8988T (cell line): Measurements from ENCODE around the gene PKN3.

Source experiments
- DNase-seq: peaks from one replicate; pipeline ENCODE4 v3.0.0; 2011

Gene PKN3

DNA sequence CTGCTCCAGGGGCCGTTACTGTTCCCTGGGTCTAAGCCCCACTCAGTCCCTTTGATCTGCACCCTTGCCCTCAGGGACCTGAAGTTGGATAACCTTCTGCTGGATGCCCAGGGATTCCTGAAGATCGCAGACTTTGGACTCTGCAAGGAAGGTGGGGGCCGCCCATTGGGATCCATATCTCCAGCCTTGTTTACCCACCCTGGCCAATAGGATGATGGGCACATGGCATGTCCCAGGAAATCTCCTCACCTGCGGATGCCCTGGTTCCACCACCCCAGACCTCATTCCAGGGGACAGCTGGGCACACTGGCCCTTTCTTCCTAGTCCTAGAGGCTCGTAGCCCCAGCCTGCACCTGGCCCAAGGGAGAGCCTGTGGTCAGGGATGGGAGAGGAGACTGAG, 16.2 kb downstream of the PKN3 start:
- no peak for DNase-seq

DNA sequence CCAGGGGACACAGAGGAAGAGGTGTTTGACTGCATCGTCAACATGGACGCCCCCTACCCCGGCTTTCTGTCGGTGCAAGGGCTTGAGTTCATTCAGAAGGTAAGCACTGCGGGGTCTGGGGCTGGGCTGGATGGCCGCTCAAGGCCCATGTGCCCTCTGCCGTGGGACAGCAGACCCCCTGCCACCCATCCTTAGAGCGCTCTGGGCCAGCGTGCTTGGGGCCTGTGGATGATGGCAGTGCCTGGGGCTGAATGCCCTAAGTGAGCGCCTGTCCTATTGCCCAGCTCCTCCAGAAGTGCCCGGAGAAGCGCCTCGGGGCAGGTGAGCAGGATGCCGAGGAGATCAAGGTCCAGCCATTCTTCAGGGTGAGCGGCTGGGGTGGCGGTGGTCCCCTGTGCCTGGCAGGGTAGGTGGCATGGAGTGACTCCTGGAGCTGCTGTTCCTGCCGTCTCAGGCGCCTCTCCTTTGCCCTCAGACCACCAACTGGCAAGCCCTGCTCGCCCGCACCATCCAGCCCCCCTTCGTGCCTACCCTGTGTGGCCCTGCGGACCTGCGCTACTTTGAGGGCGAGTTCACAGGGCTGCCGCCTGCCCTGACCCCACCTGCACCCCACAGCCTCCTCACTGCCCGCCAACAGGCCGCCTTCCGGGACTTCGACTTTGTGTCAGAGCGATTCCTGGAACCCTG, 17.8 kb downstream of the PKN3 start:
- no peak for DNase-seq

DNA sequence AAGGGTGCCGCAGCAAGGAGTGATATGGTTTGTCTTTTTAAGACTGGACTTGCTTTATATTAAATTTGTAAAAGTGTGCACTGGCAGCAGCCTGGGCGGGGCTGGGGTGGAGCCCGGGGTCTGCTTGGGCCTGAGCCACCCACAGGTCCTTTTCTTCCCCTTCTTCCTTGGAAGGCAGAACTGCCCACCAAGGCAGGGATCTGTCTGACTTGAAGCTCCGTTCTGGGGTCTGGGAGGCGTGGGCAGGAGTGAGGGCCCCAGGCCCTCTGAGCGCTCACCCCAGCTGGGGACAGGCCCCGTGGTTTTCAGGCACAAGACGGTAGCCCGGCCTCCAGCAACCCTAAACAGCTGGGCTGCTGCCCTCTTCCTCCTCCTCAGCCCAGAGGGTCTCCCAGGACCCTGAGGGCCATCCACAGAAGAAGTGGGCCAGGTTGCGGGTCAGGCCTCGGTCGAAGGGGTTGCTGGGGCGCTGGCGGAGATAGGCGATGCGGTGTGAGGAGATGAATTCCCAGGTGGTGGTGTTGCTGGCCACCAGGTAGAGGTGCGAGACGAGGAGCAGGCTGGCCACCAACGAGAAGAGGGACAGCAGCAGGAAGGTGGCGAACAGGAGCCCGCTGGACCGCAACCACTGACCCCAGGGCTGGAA, 18.7 kb downstream of the PKN3 start:
- no peak for DNase-seq

GRCh38 chr9:128721487-128722010, 19.2 kb downstream of the PKN3 start:
- DNase-seq, result no peak

DNA sequence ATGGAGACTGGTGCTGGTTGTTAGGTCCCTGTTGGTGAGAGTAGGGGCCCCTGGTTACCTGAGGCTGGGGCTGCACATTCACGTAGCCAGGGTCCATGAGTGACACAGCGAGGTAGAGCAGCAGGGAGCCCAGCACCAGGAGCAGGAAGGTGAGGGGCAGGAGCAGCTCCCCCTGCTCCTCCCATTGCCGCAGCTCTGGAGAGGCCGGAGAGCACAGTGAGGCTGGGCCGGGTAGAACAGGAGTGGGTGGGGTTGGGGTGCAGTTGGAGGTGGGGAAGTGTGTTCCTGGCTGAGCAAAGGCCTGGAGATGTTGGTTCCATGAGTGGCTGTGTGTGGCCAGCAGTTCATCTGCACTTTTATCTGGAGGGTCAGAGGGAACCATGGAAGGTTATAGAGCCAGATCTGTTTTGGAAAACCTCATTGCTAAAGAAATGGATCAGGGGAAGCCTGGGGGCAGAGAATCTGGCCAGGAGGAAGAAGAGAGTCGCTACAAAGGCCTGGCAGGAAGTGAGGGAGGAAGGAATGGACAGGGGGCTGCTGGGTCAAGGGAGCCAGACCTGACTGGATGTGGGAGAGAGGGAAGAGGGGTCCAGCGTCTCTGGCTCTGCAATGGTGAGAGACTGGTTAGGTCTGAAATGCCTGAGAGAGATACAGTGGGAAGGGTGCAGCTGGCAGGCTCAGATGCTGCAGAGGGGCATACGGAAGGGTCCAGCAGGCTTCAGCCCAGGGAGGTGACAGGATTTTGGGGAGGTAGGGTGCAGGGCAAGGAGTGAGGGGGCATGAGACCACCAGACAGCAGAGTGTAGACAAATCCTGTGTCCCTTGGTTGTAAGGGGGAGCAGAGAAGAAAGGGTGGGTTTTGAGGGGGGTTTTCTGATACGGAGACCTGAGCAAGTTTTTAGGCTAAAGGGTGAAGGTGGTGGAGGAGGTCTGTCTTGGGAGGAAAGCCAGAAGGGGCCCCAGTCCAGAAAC, 20.4 kb downstream of the PKN3 start:
- no peak for DNase-seq

DNA sequence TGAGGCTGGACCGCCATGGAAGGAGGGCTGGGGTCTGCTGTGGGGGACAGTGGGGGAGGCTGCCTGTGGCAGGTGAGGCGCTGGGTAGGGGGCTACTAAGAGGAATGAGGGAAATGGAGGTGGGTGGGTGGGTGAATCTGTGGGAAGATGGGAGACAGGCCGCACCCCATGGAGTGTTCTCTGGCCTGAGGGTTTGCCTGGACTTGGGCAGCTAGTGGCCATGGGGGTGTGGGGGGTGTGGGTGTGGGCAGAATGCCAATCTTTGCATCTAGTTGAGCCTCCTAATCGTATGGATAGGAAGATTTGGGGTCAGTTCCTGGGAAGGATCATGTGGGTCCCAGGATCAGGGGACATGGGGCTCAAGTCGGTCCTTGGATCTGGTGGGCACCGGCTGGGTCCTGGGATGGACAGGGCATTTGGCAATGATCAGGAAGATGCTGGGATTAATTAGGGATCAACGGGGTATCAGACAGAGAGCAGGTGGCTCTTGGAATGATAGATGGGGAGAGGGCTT, 21.1 kb downstream of the PKN3 start:
- DNase-seq, result no peak

DNA sequence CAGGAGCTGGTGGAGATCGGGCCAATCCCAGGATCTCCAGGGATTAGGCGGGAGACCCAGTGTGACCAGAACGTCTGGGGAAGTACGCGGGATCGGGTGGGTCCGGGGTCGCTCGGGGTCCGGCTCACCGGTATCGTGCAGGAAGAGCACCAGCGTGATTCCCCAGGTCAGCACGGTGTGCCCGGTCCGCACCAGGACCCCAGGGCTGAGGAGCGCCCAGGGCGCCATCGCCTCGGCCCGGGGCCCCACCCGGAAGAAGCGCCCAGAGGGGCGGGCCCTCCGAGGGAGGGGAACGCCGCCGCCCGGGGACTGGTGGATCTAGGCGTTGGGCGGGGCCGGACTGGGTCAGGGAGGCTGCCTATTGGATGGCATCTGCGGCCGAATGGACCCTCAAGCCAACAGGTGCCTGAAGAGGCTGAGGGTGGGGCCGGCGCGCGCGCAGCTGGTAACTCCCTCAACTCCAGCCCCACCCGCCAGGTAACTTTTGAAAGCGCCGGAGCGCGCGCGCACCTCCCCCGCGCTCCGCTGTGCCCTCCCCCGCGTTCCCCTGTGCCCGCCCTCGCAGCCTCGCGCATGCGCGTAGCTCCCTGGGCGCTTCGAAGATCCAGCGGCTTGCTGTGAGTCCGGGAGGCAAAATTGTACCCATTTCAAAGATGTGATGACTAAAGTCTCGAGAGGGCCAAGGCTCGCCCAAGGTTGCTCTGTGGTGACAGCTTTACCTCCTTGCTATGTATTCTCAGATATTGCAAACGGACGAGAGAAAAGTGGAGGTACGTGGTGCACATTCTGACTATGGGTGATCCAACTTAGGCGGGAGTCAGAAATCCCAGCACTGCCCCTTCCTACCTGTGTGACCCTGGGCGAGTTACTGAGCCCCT, 21.8 kb downstream of the PKN3 start, which contains the start of gene ZDHHC12:
TSS of gene ZDHHC12 (minus strand) at position 262 of the 878 bp plus-strand sequence. CDS start at position 228, 34 bp downstream.
- peak; percentile 98 for DNase-seq

GRCh38 chr9:128724744-128725211, 22.5 kb downstream of the PKN3 start:
- peak; percentile 67 for DNase-seq

DNA sequence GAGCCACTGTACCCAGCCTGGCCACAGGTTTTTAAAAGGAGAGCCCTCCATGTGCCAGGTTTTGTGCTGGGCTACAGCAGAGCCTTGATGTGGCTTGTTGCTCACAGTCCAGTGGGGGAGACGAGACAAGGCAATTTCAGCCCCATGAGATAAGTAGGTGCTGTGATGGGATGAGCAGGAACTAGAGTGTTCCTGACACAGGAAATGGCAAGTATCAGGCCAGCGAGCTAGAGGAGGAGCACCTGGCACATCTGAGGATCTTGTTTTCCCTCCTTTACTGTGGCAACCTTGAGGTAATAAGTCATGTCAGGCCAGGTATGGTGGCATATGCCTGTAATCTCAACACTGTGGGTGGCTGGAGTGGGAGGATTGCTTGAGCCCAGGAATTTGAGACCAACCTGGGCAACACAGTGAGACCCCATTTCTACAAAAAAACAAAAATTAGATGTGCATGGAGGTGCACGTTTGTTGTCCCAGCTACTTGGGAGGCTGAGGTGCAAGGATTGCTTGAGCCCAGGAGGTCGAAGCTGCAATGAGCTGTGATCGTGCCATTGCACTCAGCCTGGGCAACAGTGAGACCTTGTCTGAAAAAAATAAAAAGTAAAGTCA, 25.4 kb downstream of the PKN3 start:
- no peak for DNase-seq

GRCh38 chr9:128728298-128728697, 26.0 kb downstream of the PKN3 start:
- DNase-seq, result no peak

- DNase-seq, result no peak
Measured at GRCh38 chr9:128729302-128729701, 27.0 kb downstream of the PKN3 start.

DNA sequence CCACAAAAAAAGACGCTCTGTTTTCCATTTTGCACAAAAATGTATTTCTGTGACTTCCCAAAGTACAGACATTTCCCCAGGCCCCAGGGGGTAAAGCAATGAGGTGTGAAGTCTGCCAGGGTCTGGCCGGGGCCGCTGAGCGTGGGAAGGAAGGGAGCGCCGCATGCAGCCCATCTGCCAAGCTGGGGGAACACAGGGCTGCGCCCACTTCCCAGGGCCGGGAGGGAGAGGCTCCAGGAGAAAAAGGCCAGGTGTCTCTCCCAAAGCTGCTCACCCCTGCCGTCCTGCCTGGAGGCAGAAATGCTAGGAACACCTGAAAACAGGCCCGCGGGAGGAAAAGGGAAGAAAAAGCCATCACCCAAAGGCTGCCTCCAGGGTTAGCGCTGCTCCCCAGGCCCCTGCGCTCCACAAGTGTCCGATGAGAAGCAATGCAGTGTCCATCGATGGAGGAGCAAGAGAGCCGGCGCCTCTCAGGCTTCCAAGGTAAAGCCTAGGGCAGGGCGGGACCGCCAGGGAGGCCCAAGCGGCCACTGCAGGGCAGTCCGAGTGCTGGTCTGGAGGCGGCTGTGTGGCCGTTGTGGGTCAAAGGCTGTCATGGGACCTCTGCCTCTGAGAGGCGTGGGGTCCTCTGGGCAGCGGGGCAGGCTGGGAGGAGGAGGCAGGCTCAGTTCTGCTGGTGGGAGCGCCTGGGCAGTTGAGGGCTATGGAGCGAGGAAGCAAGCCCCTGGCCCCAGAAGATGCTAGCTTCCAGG, 27.6 kb downstream of the PKN3 start:
- DNase-seq, result no peak

DNA sequence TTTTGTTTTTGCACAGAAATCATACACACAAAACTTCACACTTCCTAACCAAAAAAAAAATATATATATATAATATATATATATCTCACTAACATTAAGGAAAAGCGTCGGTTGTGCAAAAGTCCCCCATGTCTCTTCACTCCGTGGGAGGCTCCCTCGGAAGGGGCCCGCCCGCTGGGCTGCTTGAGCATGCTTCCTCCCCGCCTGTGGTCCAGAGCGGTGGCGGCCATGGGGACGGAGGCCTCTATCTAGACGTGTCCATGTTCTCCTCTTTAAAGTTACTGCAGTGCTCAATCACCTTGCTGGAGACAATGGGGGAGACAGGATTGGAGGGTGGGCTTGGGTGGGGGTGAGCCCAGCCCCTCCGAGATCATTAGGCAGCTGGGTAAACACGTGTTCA, 28.8 kb downstream of the PKN3 start:
- DNase-seq, result no peak

DNA sequence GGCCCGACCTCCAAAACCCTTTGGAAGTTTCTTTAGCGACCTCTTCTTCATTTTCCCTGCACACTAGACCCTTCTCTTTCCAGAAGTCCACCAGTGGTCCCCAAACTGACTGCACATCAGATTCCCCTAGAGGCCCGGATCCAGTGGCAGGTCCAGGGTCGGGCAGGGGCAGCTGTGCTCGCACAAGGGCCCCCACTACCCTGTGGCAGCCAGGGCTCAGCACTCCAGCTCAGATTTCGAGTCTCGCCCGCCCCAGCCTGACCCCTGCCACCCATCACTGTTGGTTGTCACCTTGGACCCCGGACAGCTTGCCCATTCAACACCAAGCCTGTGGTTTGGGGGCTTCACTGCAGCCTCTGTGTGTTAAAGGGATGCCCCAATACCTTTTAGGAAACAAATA, 29.4 kb downstream of the PKN3 start:
- DNase-seq, result no peak

GRCh38 chr9:128732576-128732975, 30.3 kb downstream of the PKN3 start:
- DNase-seq, result no peak

DNA sequence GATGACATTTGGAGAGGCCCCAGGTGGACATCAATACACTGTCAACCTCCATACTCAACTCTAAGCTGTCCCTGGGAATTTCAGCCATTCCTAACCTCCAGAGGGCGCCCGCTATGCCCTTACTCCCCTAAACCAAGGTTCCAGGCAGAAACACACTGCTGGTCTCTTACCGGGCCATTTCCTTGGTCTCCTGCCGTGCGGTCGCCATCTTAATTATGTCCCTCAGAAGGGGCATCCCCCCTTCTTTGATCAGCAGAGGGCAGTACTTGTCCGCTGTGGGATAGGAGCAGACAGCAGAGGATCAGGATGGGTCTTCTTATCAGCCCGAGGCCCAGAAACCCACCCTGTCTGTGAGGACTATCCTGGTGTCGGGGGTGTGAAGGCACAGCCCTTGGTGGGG, 31.0 kb downstream of the PKN3 start:
- DNase-seq, result peak; percentile 77

DNA sequence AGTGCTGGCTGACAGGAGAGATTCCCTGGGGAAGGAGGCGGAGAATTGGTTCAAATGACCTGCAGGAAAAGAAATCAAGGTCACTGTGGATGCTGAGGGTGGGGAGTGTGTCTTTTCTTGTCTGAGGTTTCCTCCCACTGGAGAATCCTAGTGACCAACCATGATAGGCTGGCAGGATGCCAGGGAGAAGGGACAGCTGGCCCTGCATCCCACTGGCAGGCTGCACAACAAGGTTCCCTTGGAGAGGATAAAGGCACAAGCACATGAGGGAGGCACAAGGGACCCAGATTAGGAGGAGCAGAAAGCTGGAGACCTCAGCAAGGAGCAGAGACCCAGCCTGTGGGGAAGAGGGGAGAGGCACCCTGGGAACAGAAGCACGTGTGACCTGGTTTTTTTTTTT, 33.1 kb downstream of the PKN3 start:
- no peak for DNase-seq

DNA sequence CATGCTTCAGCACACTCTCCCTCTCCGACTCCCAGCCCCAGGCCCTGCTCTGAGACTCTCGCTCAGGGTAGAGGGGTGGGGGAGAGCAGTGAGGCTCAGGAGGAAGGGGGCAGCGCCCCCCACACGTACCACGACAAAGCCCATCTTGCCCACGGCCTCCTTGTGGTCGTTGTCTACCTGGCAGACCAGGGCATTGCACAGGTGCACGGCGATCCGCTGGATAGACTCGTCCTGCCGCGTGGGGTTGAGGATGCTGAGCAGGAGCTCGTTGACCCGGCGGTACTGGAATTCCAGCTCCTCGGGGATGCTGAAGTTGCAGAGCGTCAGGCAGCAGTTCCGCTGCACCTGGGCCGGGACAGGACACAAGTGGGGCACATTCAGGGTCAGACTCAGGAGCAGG, 40.1 kb downstream of the PKN3 start:
- no peak for DNase-seq

GRCh38 chr9:128743421-128743820, 41.1 kb downstream of the PKN3 start:
- DNase-seq, result no peak

- DNase-seq, result no peak
Measured at GRCh38 chr9:128747241-128747640, 44.9 kb downstream of the PKN3 start.
